ENCODE measurements around the gene PNCK. TPM values are rescaled to one million over a fixed set of nuclear protein-coding genes. Genes with fewer than 3 reads are reported as not detected.
A peak's percentile ranks its signal among the peaks of the same experiment; 100 is the strongest.

Gene PNCK
- total and polyA plus RNA-seq, 2 of the 13 experiments (the other 11 are each of a cell fraction or from before 2014, with no cell fraction given): 33.1 TPM; not detected in 1

- TF ChIP-seq REPIN1 (CRISPR knock-in tag; IDR thresholded peaks at IDR 0.05; ENCODE audit: borderline replicate concordance, low read depth) (no peak), GPBP1L1 (CRISPR knock-in tag; IDR thresholded peaks at IDR 0.05) (no peak), KLF9 (CRISPR knock-in tag; IDR thresholded peaks at IDR 0.05; ENCODE audit: low read depth) (no peak), NFE2L1 (CRISPR knock-in tag; IDR thresholded peaks at IDR 0.05; ENCODE audit: borderline replicate concordance) (no peak), NFE2 (CRISPR knock-in tag; IDR thresholded peaks at IDR 0.05) (no peak), TCF7 (IDR thresholded peaks at IDR 0.05; ENCODE audit: low read depth) (no peak), SPEN (CRISPR knock-in tag; IDR thresholded peaks at IDR 0.05; ENCODE audit: low read depth) (no peak), REXO4 (CRISPR knock-in tag; IDR thresholded peaks at IDR 0.05; ENCODE audit: borderline replicate concordance) (no peak), GATA4 (IDR thresholded peaks at IDR 0.05; ENCODE audit: borderline replicate concordance, low read depth) (no peak), ZNF17 (CRISPR knock-in tag; IDR thresholded peaks at IDR 0.05) (no peak), FOXK1 (CRISPR knock-in tag; IDR thresholded peaks at IDR 0.05; ENCODE audit: borderline replicate concordance, low read depth) (0 out of 2 replicates have a peak, but pooled peaks have one; percentile 15), SAP130 (CRISPR knock-in tag; IDR thresholded peaks at IDR 0.05; ENCODE audit: low read depth) (peak; percentile 49), PITX1 (CRISPR knock-in tag; IDR thresholded peaks at IDR 0.05) (0 out of 2 replicates have a peak, but pooled peaks have one; percentile 13), PPARG (CRISPR knock-in tag; conservative IDR thresholded peaks at IDR 0.05) (peak; percentile 74), ZFP36L1 (CRISPR knock-in tag; IDR thresholded peaks at IDR 0.05) (no peak), AKNA (CRISPR knock-in tag; IDR thresholded peaks at IDR 0.05; ENCODE audit: borderline replicate concordance) (no peak), ZNF567 (CRISPR knock-in tag; IDR thresholded peaks at IDR 0.05; ENCODE audit: borderline replicate concordance) (no peak), ZNF563 (CRISPR knock-in tag; IDR thresholded peaks at IDR 0.05) (no peak), ZNF263 (CRISPR knock-in tag; IDR thresholded peaks at IDR 0.05) (no peak), ZNF652 (CRISPR knock-in tag; IDR thresholded peaks at IDR 0.05; ENCODE audit: borderline replicate concordance, low read depth) (no peak), ZNF12 (CRISPR knock-in tag; IDR thresholded peaks at IDR 0.05) (no peak), ATF1 (CRISPR knock-in tag; IDR thresholded peaks at IDR 0.05) (no peak), ZNF331 (CRISPR knock-in tag; IDR thresholded peaks at IDR 0.05) (no peak), ZNF432 (CRISPR knock-in tag; IDR thresholded peaks at IDR 0.05; ENCODE audit: borderline replicate concordance) (no peak), ETV6 (CRISPR knock-in tag; conservative IDR thresholded peaks at IDR 0.05) (no peak), ZNF33B (CRISPR knock-in tag; IDR thresholded peaks at IDR 0.05) (no peak), SP1 (IDR thresholded peaks at IDR 0.05) (no peak), SP1 (CRISPR knock-in tag; IDR thresholded peaks at IDR 0.05) (no peak), ZNF20 (CRISPR knock-in tag; IDR thresholded peaks at IDR 0.05) (no peak), HOXA5 (CRISPR knock-in tag; IDR thresholded peaks at IDR 0.05) (no peak), TEAD2 (CRISPR knock-in tag; IDR thresholded peaks at IDR 0.05) (no peak)
Observed at GRCh38 chrX:153641627-153642026, 32.0 kb downstream of the PNCK start (continued).

All from HepG2 (cell line).